ENCODE results near the gene ATG12.

ATG12 gene

DNA sequence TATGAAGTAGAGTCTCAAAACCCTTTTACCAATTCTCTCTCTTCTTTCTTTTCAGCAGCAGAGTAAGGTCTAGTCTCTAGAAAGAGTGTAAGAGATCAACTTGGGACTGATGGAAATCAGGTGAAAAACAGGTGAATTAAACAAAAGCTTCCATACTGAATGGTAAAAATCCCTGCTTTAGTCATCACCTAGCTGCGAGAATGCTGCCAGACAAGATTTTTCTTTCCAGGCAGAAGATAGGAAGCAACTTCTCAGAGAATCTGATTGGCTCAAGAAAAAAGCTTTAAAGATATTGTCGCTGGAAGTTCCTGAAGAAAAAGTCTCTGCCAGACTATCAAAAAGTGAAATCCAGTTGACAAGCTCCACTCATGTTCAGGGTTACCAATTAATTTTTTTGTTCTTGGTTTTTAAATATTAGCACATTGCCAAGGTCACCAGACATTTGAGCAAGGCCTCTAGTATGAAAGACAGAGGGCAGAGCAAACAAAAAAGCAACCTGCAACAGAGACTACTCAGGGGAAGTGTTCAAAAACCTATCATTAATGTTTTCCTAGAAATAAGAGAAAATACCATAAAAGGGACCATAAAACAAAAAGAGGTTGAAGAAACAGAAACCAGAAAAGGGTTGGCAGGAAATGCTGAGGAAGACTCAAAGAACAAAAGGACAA is 34.2 kb downstream of the ATG12 start:
- Histone ChIP-seq H3K4me2 (ENCODE audit: low read length) (no peak overlapping the region), H3K79me2 (ENCODE audit: low read length) (no peaks in the 10 kb centered on the region), H3K27ac (ENCODE audit: low read length) (no peak overlapping the region), H4K20me1 (ENCODE audit: insufficient read depth, low read length) (no peaks in the 10 kb centered on the region), H3K9me3 (ENCODE audit: insufficient read depth, low read length) (no peaks in the 10 kb centered on the region), H3K4me1 (ENCODE audit: low read length) (no peaks in the 10 kb centered on the region), H3K27me3 (ENCODE audit: low read depth, low read length) (no peaks in the 10 kb centered on the region; the same call in 1 of the 2 replicates), H2AFZ (ENCODE audit: low read depth, low read length) (no peak overlapping the region), H3K9ac (ENCODE audit: low read length) (no peak overlapping the region), H3K4me3 (ENCODE audit: low read length) (no peak overlapping the region), H3K36me3 (replicated peaks; ENCODE audit: low read depth, low read length) (no peaks in the 10 kb centered on the region)
- no peak for TF ChIP-seq EZH2phosphoT487 (IDR thresholded peaks at IDR 0.05; ENCODE audit: low read depth)
- TF ChIP-seq, protein P1, sequence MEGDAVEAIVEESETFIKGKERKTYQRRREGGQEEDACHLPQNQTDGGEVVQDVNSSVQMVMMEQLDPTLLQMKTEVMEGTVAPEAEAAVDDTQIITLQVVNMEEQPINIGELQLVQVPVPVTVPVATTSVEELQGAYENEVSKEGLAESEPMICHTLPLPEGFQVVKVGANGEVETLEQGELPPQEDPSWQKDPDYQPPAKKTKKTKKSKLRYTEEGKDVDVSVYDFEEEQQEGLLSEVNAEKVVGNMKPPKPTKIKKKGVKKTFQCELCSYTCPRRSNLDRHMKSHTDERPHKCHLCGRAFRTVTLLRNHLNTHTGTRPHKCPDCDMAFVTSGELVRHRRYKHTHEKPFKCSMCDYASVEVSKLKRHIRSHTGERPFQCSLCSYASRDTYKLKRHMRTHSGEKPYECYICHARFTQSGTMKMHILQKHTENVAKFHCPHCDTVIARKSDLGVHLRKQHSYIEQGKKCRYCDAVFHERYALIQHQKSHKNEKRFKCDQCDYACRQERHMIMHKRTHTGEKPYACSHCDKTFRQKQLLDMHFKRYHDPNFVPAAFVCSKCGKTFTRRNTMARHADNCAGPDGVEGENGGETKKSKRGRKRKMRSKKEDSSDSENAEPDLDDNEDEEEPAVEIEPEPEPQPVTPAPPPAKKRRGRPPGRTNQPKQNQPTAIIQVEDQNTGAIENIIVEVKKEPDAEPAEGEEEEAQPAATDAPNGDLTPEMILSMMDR (IDR thresholded peaks at IDR 0.05; ENCODE audit: low read depth, low read length) = no peak

DNA sequence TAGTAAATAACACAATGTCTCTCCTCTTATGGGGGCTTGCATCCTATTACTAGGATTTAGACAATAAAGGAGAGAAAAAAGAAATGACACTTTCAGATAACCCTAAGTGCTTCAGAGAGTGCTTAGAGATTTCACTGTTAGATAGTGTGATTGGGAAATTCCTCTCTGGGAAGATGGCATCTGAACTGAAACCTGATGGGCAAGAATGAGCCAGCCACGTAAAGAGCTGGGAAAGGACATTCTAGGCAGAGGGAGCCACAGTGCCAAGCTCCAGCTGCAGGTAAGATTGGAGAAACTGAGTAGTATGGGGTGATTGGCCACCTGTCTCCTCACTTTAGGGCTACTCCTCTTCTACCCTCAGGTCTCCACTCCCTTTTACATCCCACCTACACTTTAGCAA is 39.4 kb downstream of the ATG12 start:
- Histone ChIP-seq H3K9me3 (ENCODE audit: insufficient read depth, low read length) (no peaks in the 10 kb centered on the region), H3K4me2 (ENCODE audit: low read length) (no peak overlapping the region), H3K27ac (ENCODE audit: low read length) (no peak overlapping the region), H4K20me1 (ENCODE audit: insufficient read depth, low read length) (no peaks in the 10 kb centered on the region), H3K36me3 (replicated peaks; ENCODE audit: low read depth, low read length) (no peaks in the 10 kb centered on the region), H3K4me3 (ENCODE audit: low read length) (no peak overlapping the region), H3K27me3 (ENCODE audit: low read depth, low read length) (no peaks in the 10 kb centered on the region), H3K79me2 (ENCODE audit: low read length) (no peaks in the 10 kb centered on the region), H3K4me1 (ENCODE audit: low read length) (no peaks in the 10 kb centered on the region), H3K9ac (ENCODE audit: low read length) (no peak overlapping the region), H2AFZ (ENCODE audit: low read depth, low read length) (no peak overlapping the region)
- TF ChIP-seq, protein P1 (IDR thresholded peaks at IDR 0.05; ENCODE audit: low read depth, low read length) = no peak
- TF ChIP-seq EZH2phosphoT487 (IDR thresholded peaks at IDR 0.05; ENCODE audit: low read depth) = no peak

DNA sequence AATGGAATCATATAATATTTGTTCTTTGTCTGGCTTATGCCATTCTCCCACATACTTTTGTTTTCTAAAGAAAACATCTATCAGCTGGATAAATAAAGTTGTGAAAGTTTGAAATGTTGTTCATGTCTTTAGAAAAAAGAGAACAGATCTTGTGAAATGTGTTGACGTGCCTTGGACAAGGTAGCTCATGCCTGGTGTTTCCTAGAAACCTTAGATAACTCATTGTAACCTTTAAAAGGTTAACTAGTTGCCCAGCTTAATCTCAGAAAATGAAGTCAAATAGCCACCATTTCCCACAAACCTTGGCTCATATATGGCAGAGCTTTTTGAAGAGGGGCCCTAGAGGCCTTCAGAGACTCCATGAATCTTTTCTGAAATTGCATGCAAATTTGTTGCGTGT is 40.2 kb downstream of the ATG12 start:
- no peak overlapping the region for H3K4me3 ChIP-seq (ENCODE audit: low read length)
- H3K4me1 ChIP-seq (ENCODE audit: low read length) = no peaks in the 10 kb centered on the region
- H4K20me1 ChIP-seq (ENCODE audit: insufficient read depth, low read length) = no peaks in the 10 kb centered on the region
- no peaks in the 10 kb centered on the region for H3K27me3 ChIP-seq (ENCODE audit: low read depth, low read length)
- no peak overlapping the region for H2AFZ ChIP-seq (ENCODE audit: low read depth, low read length)
- H3K9me3 ChIP-seq (ENCODE audit: insufficient read depth, low read length) = no peaks in the 10 kb centered on the region
- no peaks in the 10 kb centered on the region for H3K79me2 ChIP-seq (ENCODE audit: low read length)
- no peaks in the 10 kb centered on the region for H3K36me3 ChIP-seq (replicated peaks; ENCODE audit: low read depth, low read length)
- no peak overlapping the region for H3K4me2 ChIP-seq (ENCODE audit: low read length)
- H3K27ac ChIP-seq (ENCODE audit: low read length) = no peak overlapping the region
- TF ChIP-seq, protein P1 (IDR thresholded peaks at IDR 0.05; ENCODE audit: low read depth, low read length) = no peak
- no peak for TF ChIP-seq EZH2phosphoT487 (IDR thresholded peaks at IDR 0.05; ENCODE audit: low read depth)
- H3K9ac ChIP-seq (ENCODE audit: low read length) = no peak overlapping the region

DNA sequence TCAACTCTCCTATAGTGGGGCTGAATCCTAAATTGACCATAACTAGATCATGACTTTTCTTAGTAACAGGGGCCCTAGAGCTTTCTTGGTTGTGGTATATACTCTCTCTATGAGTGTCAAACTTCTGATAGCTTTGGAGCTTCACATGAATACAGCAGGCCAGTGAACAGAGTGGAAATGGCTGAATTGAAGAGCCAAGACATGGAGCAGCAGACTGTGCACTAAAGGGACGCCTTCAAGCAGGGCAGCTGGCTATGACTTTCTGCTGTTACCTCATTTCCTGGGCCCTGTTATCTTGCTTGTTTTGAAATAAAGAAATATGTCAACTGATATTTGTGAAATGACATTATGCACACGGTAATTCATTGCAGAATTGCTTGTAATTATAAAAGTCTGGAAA is 41.3 kb downstream of the ATG12 start:
- no peak overlapping the region for H3K4me3 ChIP-seq (ENCODE audit: low read length)
- H4K20me1 ChIP-seq (ENCODE audit: insufficient read depth, low read length) = no peaks in the 10 kb centered on the region
- H3K79me2 ChIP-seq (ENCODE audit: low read length) = no peaks in the 10 kb centered on the region
- no peak overlapping the region for H3K27ac ChIP-seq (ENCODE audit: low read length)
- no peak overlapping the region for H3K9ac ChIP-seq (ENCODE audit: low read length)
- no peak overlapping the region for H3K4me2 ChIP-seq (ENCODE audit: low read length)
- TF ChIP-seq, protein P1 (IDR thresholded peaks at IDR 0.05; ENCODE audit: low read depth, low read length) = no peak
- TF ChIP-seq EZH2phosphoT487 (IDR thresholded peaks at IDR 0.05; ENCODE audit: low read depth) = no peak
- no peaks in the 10 kb centered on the region for H3K36me3 ChIP-seq (replicated peaks; ENCODE audit: low read depth, low read length)
- H3K4me1 ChIP-seq (ENCODE audit: low read length) = no peaks in the 10 kb centered on the region
- no peak overlapping the region for H2AFZ ChIP-seq (ENCODE audit: low read depth, low read length)
- no peaks in the 10 kb centered on the region for H3K9me3 ChIP-seq (ENCODE audit: insufficient read depth, low read length)
- H3K27me3 ChIP-seq (ENCODE audit: low read depth, low read length) = no peaks in the 10 kb centered on the region

Measured in OCI-LY3 (cell line).